ENCODE results near the gene ARHGAP24.

GRCh38 chr4:85789241-85789640, 314.3 kb downstream of the ARHGAP24 start:
- TF ChIP-seq CTCF (conservative IDR thresholded peaks at IDR 0.05) (no peak), ZFX (IDR thresholded peaks at IDR 0.05) (no peak)
